GM12878 (cell line): Measurements from ENCODE around the gene RNF11. TPM values are rescaled to one million over a fixed set of nuclear protein-coding genes. Genes with fewer than 3 reads are reported as not detected.

ENCODE experiments used
- BCL3 ChIP-seq: IDR thresholded peaks from 2 replicates; pipeline ENCODE4 v1.6.1; 2011; ENCODE audit warnings: borderline replicate concordance, low read depth, mild to moderate bottlenecking, moderate library complexity, low read length; ENCODE audit not compliant: insufficient read depth, poor library complexity, severe bottlenecking
- EED ChIP-seq: sonication (generic); IDR thresholded peaks from 2 replicates; pipeline ENCODE4 v1.6.1; 2016; ENCODE audit warnings: antibody characterized with exemption, low read depth
- ELK1 ChIP-seq: IDR thresholded peaks from 2 replicates; pipeline ENCODE4 v1.6.1; 2012; ENCODE audit warnings: low read depth, low read length, improper control_type of control experiment
- IRF5 ChIP-seq: fragments of 450-650 bp; IDR thresholded peaks from 2 replicates; pipeline ENCODE4 v1.6.1; 2017; ENCODE audit warnings: borderline replicate concordance
- LARP7 ChIP-seq: fragments of 450-650 bp; IDR thresholded peaks from 2 replicates; pipeline ENCODE4 v1.6.1; 2017; ENCODE audit warnings: mild to moderate bottlenecking
- MEF2A ChIP-seq: IDR thresholded peaks from 2 replicates; pipeline ENCODE4 v1.6.1; 2011; ENCODE audit warnings: low read depth, mild to moderate bottlenecking, low read length, moderate library complexity; ENCODE audit not compliant: insufficient read depth
- PML ChIP-seq: IDR thresholded peaks from 2 replicates; pipeline ENCODE4 v1.6.1; 2012; ENCODE audit warnings: low read length, inconsistent platforms
- POU2F2 ChIP-seq: IDR thresholded peaks from 3 replicates; pipeline ENCODE4 v1.6.1; 2011; ENCODE audit warnings: low read depth, mild to moderate bottlenecking, low read length, borderline replicate concordance
- SMC3 ChIP-seq: IDR thresholded peaks from 2 replicates; pipeline ENCODE4 v1.6.1; 2011; ENCODE audit warnings: low read length, improper control_type of control experiment, borderline replicate concordance
- SRF ChIP-seq, 2 experiments: IDR thresholded peaks; 2 replicates each; pipeline ENCODE4 v1.6.1; 2011; ENCODE audit warnings: low read depth in 2 of 2, low read length in 2 of 2, mild to moderate bottlenecking in 1 of 2, moderate library complexity in 1 of 2
- polyA plus RNA-seq, 11 experiments: library from polyadenylated mRNA; depleted of rRNA in 4 of 11; unstranded in 6 of 11; stranded (reverse) in 5 of 11; fragments of >200 nt; fragmentation: Nextera tagmentation in 4 of 11; fragmentation: Illumina TruSeq in 1 of 11; extraction: Ambion mirVana in 4 of 11; extraction: Trizol in 1 of 11; gene quantifications; 1 replicate in 1 of 11; 2 replicates in 10 of 11; pipeline versions ENCODE4 v1.2.1 to v1.2.3, GENCODE V29; 2011 to 2016; ENCODE audit warnings: inconsistent platforms in 2 of 11, missing spikeins in 2 of 11, low read depth in 1 of 11
- total RNA-seq, 4 experiments: library from RNA; depleted of rRNA in 3 of 4; stranded (reverse); fragments of >200 nt in 3 of 4; fragmentation: Illumina TruSeq in 1 of 4; extraction: Trizol in 1 of 4; gene quantifications; 2 replicates each; pipeline versions ENCODE4 v1.2.1 to v1.2.3, GENCODE V29; 2013 to 2021

Gene RNF11
- total and polyA plus RNA-seq, 10 of the 15 experiments (the other 5 are each of a cell fraction or from before 2014, with no cell fraction given) = 9.5 to 43.6 (median 32.3) TPM

- TF ChIP-seq PML (no peak), LARP7 (peak; percentile 46; the same call in 1 of the 2 replicates), EED (peak; percentile 85), MEF2A (no peak), ELK1 (0 out of 2 replicates have a peak, but pooled peaks have one; percentile 33), SRF (IDR thresholded peaks at IDR 0.05; ENCODE audit: low read depth in 2 of 2, low read length in 2 of 2) (peak; percentile 13 to 76; a peak in 3 of 4 replicates), BCL3 (no peak), IRF5 (no peak), SMC3 (peak; percentile 77), POU2F2 (0 out of 3 replicates have a peak, but pooled peaks have one; percentile 31)
Observed at GRCh38 chr1:51296383-51297357, 60.6 kb downstream of the RNF11 start (continued).
